Central memory CD8-positive, alpha-beta T cell (primary cell): ENCODE data around the gene KCNH3.
A peak's percentile ranks its signal among the peaks of the same experiment; 100 is the strongest.

ENCODE experiments used
- ATAC-seq: fragments of 150-1000 bp; cut with Tn5 transposase; replicated peaks from 2 replicates; pipeline ENCODE4 v1.10.0; 2022; ENCODE audit warnings: mild to moderate bottlenecking, moderate FRiP score, moderate number of reproducible peaks; ENCODE audit not compliant: poor library complexity, severe bottlenecking; ENCODE audit errors: extremely low read depth
- DNase-seq, 2 donors: peaks; one replicate each; pipeline ENCODE4 v3.0.0; 2021; ENCODE audit warnings: low spot score in 2 of 2
- H3K27ac Mint-ChIP-seq: one replicate; pipeline ENCODE4 v1.8.0; 2022; ENCODE audit warnings: low read depth, mild to moderate bottlenecking, moderate library complexity, mixed read lengths
- H3K27me3 Mint-ChIP-seq: one replicate; pipeline ENCODE4 v1.8.0; 2022; ENCODE audit warnings: mixed read lengths
- H3K36me3 Mint-ChIP-seq: one replicate; pipeline ENCODE4 v1.8.0; 2022; ENCODE audit warnings: mild to moderate bottlenecking, moderate library complexity, mixed read lengths; ENCODE audit not compliant: insufficient read depth
- H3K4me1 Mint-ChIP-seq: one replicate; pipeline ENCODE4 v1.8.0; 2022; ENCODE audit warnings: mixed read lengths
- H3K4me3 Mint-ChIP-seq: one replicate; pipeline ENCODE4 v1.8.0; 2022; ENCODE audit warnings: mild to moderate bottlenecking, moderate library complexity, mixed read lengths
- H3K9me3 Mint-ChIP-seq: one replicate; pipeline ENCODE4 v1.8.0; 2022; ENCODE audit warnings: mixed read lengths

The KCNH3 gene

GRCh38 chr12:49552425-49552824, 13.6 kb downstream of the KCNH3 start:
- H3K36me3 Mint-ChIP-seq: no peaks in the 10 kb centered on the region
- ATAC-seq (no peak), DNase-seq (no peak)
- H3K4me1 Mint-ChIP-seq: peaks cover 6% of the 10 kb centered on the region
- no peak overlapping the region for H3K4me3 Mint-ChIP-seq
- H3K27ac Mint-ChIP-seq: no peak overlapping the region
- H3K9me3 Mint-ChIP-seq: no peaks in the 10 kb centered on the region
- peaks cover 27% of the 10 kb centered on the region for H3K27me3 Mint-ChIP-seq

- no peak for ATAC-seq
- peaks cover 6% of the 10 kb centered on the region for H3K4me1 Mint-ChIP-seq
- no peak for DNase-seq
- no peak overlapping the region for H3K4me3 Mint-ChIP-seq
- H3K9me3 Mint-ChIP-seq: no peaks in the 10 kb centered on the region
- no peaks in the 10 kb centered on the region for H3K36me3 Mint-ChIP-seq
- peaks cover 23% of the 10 kb centered on the region for H3K27me3 Mint-ChIP-seq
- H3K27ac Mint-ChIP-seq: no peak overlapping the region
Measured at GRCh38 chr12:49552899-49553298, 14.1 kb downstream of the KCNH3 start.

GRCh38 chr12:49553512-49554088, 14.8 kb downstream of the KCNH3 start:
- Mint-ChIP-seq H3K9me3 (no peaks in the 10 kb centered on the region), H3K4me1 (peaks cover 6% of the 10 kb centered on the region), H3K36me3 (peaks cover 4% of the 10 kb centered on the region), H3K27ac (no peak overlapping the region), H3K27me3 (peaks cover 16% of the 10 kb centered on the region), H3K4me3 (no peak overlapping the region)
- peak; percentile 62 for ATAC-seq
- DNase-seq: no peak

- no peak for ATAC-seq
- H3K4me1 Mint-ChIP-seq: peaks cover 6% of the 10 kb centered on the region
Measured at GRCh38 chr12:49554266-49554665, 15.4 kb downstream of the KCNH3 start.

GRCh38 chr12:49555631-49556390, 17.0 kb downstream of the KCNH3 start:
- Mint-ChIP-seq H3K4me1 (peaks cover 6% of the 10 kb centered on the region), H3K36me3 (peaks cover 19% of the 10 kb centered on the region), H3K4me3 (no peak overlapping the region), H3K27me3 (peaks cover 3% of the 10 kb centered on the region), H3K27ac (no peak overlapping the region), H3K9me3 (no peaks in the 10 kb centered on the region)
- DNase-seq (no peak), ATAC-seq (no peak)

More at GRCh38 chr12:49554266-49554665, 15.4 kb downstream of the KCNH3 start:
- Mint-ChIP-seq H3K27me3 (peaks cover 15% of the 10 kb centered on the region), H3K27ac (no peak overlapping the region), H3K4me3 (no peak overlapping the region), H3K9me3 (no peaks in the 10 kb centered on the region), H3K36me3 (peaks cover 9% of the 10 kb centered on the region)
- DNase-seq: no peak

GRCh38 chr12:49556391-49557186, 17.8 kb downstream of the KCNH3 start:
- DNase-seq: no peak
- Mint-ChIP-seq H3K36me3 (peaks cover 21% of the 10 kb centered on the region), H3K4me3 (no peak overlapping the region), H3K27me3 (no peaks in the 10 kb centered on the region), H3K9me3 (no peaks in the 10 kb centered on the region), H3K4me1 (peaks cover 6% of the 10 kb centered on the region), H3K27ac (no peak overlapping the region)
- no peak for ATAC-seq

- no peaks in the 10 kb centered on the region for H3K27me3 Mint-ChIP-seq
- no peak overlapping the region for H3K27ac Mint-ChIP-seq
- H3K9me3 Mint-ChIP-seq: no peaks in the 10 kb centered on the region
- no peak overlapping the region for H3K4me3 Mint-ChIP-seq
- no peak for ATAC-seq
- peaks cover 6% of the 10 kb centered on the region for H3K4me1 Mint-ChIP-seq
- no peak for DNase-seq
- H3K36me3 Mint-ChIP-seq: peaks cover 27% of the 10 kb centered on the region
Measured at GRCh38 chr12:49557187-49557916, 18.5 kb downstream of the KCNH3 start.

- H3K9me3 Mint-ChIP-seq: no peaks in the 10 kb centered on the region
- peaks cover 6% of the 10 kb centered on the region for H3K4me1 Mint-ChIP-seq
- ATAC-seq (no peak), DNase-seq (no peak)
- H3K27ac Mint-ChIP-seq: no peak overlapping the region
- no peak overlapping the region for H3K4me3 Mint-ChIP-seq
- peaks cover 32% of the 10 kb centered on the region for H3K36me3 Mint-ChIP-seq
- no peaks in the 10 kb centered on the region for H3K27me3 Mint-ChIP-seq
Measured at GRCh38 chr12:49557917-49558215, 19.0 kb downstream of the KCNH3 start.

GRCh38 chr12:49558526-49558925, 19.7 kb downstream of the KCNH3 start:
- no peaks in the 10 kb centered on the region for H3K9me3 Mint-ChIP-seq
- ATAC-seq: no peak
- no peaks in the 10 kb centered on the region for H3K27me3 Mint-ChIP-seq
- H3K36me3 Mint-ChIP-seq: peaks cover 35% of the 10 kb centered on the region
- H3K4me3 Mint-ChIP-seq: no peak overlapping the region
- DNase-seq: no peak
- no peak overlapping the region for H3K27ac Mint-ChIP-seq
- H3K4me1 Mint-ChIP-seq: peaks cover 2% of the 10 kb centered on the region

- DNase-seq (no peak), ATAC-seq (no peak)
- no peak overlapping the region for H3K4me3 Mint-ChIP-seq
- peaks cover 6% of the 10 kb centered on the region for H3K4me1 Mint-ChIP-seq
- H3K27ac Mint-ChIP-seq: no peak overlapping the region
- peaks cover 40% of the 10 kb centered on the region for H3K36me3 Mint-ChIP-seq
- no peaks in the 10 kb centered on the region for H3K27me3 Mint-ChIP-seq
- no peaks in the 10 kb centered on the region for H3K9me3 Mint-ChIP-seq
Measured at GRCh38 chr12:49559011-49559675, 20.3 kb downstream of the KCNH3 start.

- Mint-ChIP-seq H3K4me1 (peaks cover 22% of the 10 kb centered on the region), H3K36me3 (peaks cover 47% of the 10 kb centered on the region), H3K27me3 (no peaks in the 10 kb centered on the region), H3K4me3 (no peak overlapping the region), H3K9me3 (no peaks in the 10 kb centered on the region), H3K27ac (no peak overlapping the region)
- ATAC-seq: no peak
- no peak for DNase-seq
Measured at GRCh38 chr12:49560695-49561094, 21.9 kb downstream of the KCNH3 start.

- Mint-ChIP-seq H3K4me1 (peaks cover 29% of the 10 kb centered on the region), H3K4me3 (no peak overlapping the region)
Measured at GRCh38 chr12:49562233-49562632, 23.4 kb downstream of the KCNH3 start.

More at GRCh38 chr12:49562233-49562632, 23.4 kb downstream of the KCNH3 start:
- no peak for ATAC-seq
- Mint-ChIP-seq H3K9me3 (no peaks in the 10 kb centered on the region), H3K36me3 (peaks cover 51% of the 10 kb centered on the region), H3K27ac (no peak overlapping the region), H3K27me3 (no peaks in the 10 kb centered on the region)
- DNase-seq: no peak
